RKO (cell line): Measurements from ENCODE around the gene HSPB7.
A peak's percentile ranks its signal among the peaks of the same experiment; 100 is the strongest.
"Not testable (repeated sequence)": the region's sequence is repeated elsewhere in the genome, so short reads cannot be mapped to it uniquely, and the experiment has no call there.

Source experiments
- DNase-seq: peaks from one replicate; pipeline ENCODE4 v3.0.0-alpha.2; 2016; ENCODE audit warnings: low spot score

Gene HSPB7

GRCh38 chr1:16006552-16007485 is 11.0 kb downstream of the HSPB7 start:
- DNase-seq, result no peak

- DNase-seq, result no peak
Observed at GRCh38 chr1:16006010-16006409, 11.8 kb downstream of the HSPB7 start.

GRCh38 chr1:16005597-16005996 is 12.2 kb downstream of the HSPB7 start:
- no peak for DNase-seq

GRCh38 chr1:16001274-16001673 is 16.6 kb downstream of the HSPB7 start:
- DNase-seq, result not testable (repeated sequence)

- no peak for DNase-seq
Observed at GRCh38 chr1:15998929-15999328, 18.9 kb downstream of the HSPB7 start.

GRCh38 chr1:15997637-15998280 is 20.1 kb downstream of the HSPB7 start:
- DNase-seq, result no peak

- DNase-seq, result no peak
Observed at GRCh38 chr1:15997076-15997585, 20.7 kb downstream of the HSPB7 start.

- peak; percentile 61 for DNase-seq
Observed at GRCh38 chr1:15994590-15995351, 23.1 kb downstream of the HSPB7 start.

- no peak for DNase-seq
Observed at GRCh38 chr1:15994081-15994480, 23.8 kb downstream of the HSPB7 start.

GRCh38 chr1:15993666-15994065 is 24.2 kb downstream of the HSPB7 start:
- DNase-seq, result no peak

- no peak for DNase-seq
Observed at GRCh38 chr1:15992582-15993500, 25.0 kb downstream of the HSPB7 start.

GRCh38 chr1:15992187-15992553 is 25.7 kb downstream of the HSPB7 start:
- DNase-seq, result no peak

GRCh38 chr1:15991427-15992186 is 26.2 kb downstream of the HSPB7 start:
- DNase-seq, result no peak

GRCh38 chr1:15989776-15990175 is 28.1 kb downstream of the HSPB7 start:
- DNase-seq, result no peak

GRCh38 chr1:15988856-15989736 is 28.7 kb downstream of the HSPB7 start:
- DNase-seq, result no peak

GRCh38 chr1:15985611-15986297 is 32.1 kb downstream of the HSPB7 start:
- DNase-seq, result no peak

- DNase-seq, result no peak
Observed at GRCh38 chr1:15983275-15983674, 34.6 kb downstream of the HSPB7 start.

- DNase-seq, result no peak
Observed at GRCh38 chr1:15981679-15982078, 36.2 kb downstream of the HSPB7 start.

- DNase-seq, result not testable (repeated sequence)
Observed at GRCh38 chr1:15977947-15978346, 39.9 kb downstream of the HSPB7 start.
